ENCODE results near the gene MARK4.

DNA sequence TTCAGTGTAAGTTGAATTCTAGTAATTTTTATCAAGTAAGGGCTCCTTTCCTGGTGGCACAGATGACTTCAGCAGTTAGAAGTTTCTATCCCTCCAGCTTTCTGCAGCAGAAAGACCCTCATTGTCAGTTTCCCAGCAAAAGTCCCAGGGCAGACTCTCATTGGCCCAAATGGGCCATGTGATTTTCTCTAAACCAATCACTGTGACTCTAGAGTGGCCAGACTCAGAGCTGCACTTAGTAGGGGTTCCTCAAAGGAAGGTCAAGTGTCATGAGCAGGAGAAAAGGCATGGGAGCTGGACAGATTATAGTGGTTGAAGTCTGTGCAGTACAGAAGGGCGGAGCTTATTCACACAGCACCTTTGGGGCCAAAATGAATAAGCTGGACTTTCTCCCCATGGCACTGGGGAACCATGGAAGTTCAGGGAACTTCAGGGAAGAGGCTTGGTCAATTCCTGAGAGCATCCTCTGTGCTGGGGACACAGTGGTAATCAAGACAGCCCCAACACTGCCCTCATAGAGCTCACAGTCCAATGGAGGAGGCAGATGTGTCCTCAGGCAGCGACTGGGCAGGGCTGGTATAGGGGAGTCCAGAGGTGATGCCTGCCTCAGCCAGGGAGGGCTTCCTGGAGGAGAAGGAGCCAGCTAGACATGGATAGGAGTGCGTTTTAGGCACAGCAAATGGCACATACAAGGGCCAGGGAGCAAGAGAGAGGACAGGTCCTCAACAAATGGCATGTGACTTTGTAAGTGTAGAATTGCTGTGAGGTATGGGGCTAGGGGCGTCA is 53.3 kb downstream of the MARK4 start:
- TF ChIP-seq POLR2A (IDR thresholded peaks at IDR 0.05; ENCODE audit: low read length) (no peak), GATA1 (IDR thresholded peaks at IDR 0.05; ENCODE audit: low read depth, low read length) (no peak)

All from erythroblast (primary cell).